Measurements from ENCODE around the gene TAF10. TPM values are rescaled to one million over a fixed set of nuclear protein-coding genes. Genes with fewer than 3 reads are reported as not detected.
A peak's percentile ranks its signal among the peaks of the same experiment; 100 is the strongest.

Gene TAF10
- polyA plus RNA-seq, 1 of the 3 experiments (the other 2 are of a cell fraction): 213 TPM

- H2AFZ ChIP-seq (ENCODE audit: low read depth): no peak overlapping the region
- CTCF ChIA-PET: interaction anchor here (1.0 kb wide), 1 partner anchor 15 kb away, joined by 3 read pairs; no protein-coding TSS in a partner anchor
These were observed 17.8 kb downstream of the TAF10 start for GRCh38 chr11:6594142-6594768.

GRCh38 chr11:6588018-6588417 is 24.0 kb downstream of the TAF10 start:
- peak; percentile 60; the same call in 1 of the 2 replicates for TF ChIP-seq PBX3 (IDR thresholded peaks at IDR 0.05)
- TF ChIP-seq MEF2A (IDR thresholded peaks at IDR 0.05; ENCODE audit: borderline replicate concordance, low read depth): no peak
- 0 out of 2 replicates have a peak, but pooled peaks have one; percentile 8 for TF ChIP-seq TCF12 (IDR thresholded peaks at IDR 0.05)

More at GRCh38 chr11:6594142-6594768, 17.8 kb downstream of the TAF10 start:
- 92% methylated on average over 2 of the region's 3 CpGs for WGBS (ENCODE audit: low lambda C conversion rate)
- Histone ChIP-seq H3F3A (replicated peaks; ENCODE audit: insufficient read depth) (peaks cover 6% of the 10 kb centered on the region), H3K27me3 (ENCODE audit: insufficient read depth) (no peaks in the 10 kb centered on the region), H3K4me2 (no peak overlapping the region), H3K79me2 (ENCODE audit: insufficient read depth) (peaks cover 14% of the 10 kb centered on the region; the same call in 1 of the 2 replicates), H3K27ac (ENCODE audit: low read depth in 2 of 2, low read length in 1 of 2) (no peak overlapping the region), H4K20me1 (ENCODE audit: insufficient read depth) (no peaks in the 10 kb centered on the region), H3K4me3 (ENCODE audit: low read depth in 2 of 2, low read length in 1 of 2) (no peak overlapping the region), H3K9ac (no peak overlapping the region), H3K4me1 (ENCODE audit: control insufficient read depth in 1 of 2, insufficient read depth in 2 of 2, low read depth in 1 of 2, low read length in 1 of 2) (no peaks in the 10 kb centered on the region), H3K9me2 (no peaks in the 10 kb centered on the region), H3K9me3 (no peaks in the 10 kb centered on the region; the same call in 1 of the 2 replicates), H3K36me3 (replicated peaks in 1 of 2; ENCODE audit: control insufficient read depth in 1 of 2, insufficient read depth in 2 of 2, low read length in 1 of 2) (peaks cover 21 to 53% of the 10 kb centered on the region in 2 experiments)
- no peak for DNase-seq
- POLR2A ChIA-PET: interaction anchor here (1.2 kb wide), 1 partner anchor 10 kb away, joined by 5 read pairs; no protein-coding TSS in a partner anchor
- no peak for TF ChIP-seq MXI1 (IDR thresholded peaks at IDR 0.05; ENCODE audit: low read depth, low read length)
- no peak for TF ChIP-seq YY1 (IDR thresholded peaks at IDR 0.05; ENCODE audit: low read depth)
- no peak for TF ChIP-seq SMC3 (IDR thresholded peaks at IDR 0.05; ENCODE audit: low read depth, low read length)
- no peak for TF ChIP-seq FOSL2 (IDR thresholded peaks at IDR 0.05; ENCODE audit: borderline replicate concordance, low read depth)
- TF ChIP-seq SIN3A (IDR thresholded peaks at IDR 0.05; ENCODE audit: borderline replicate concordance, low read depth, low read length): no peak

More at GRCh38 chr11:6588018-6588417, 24.0 kb downstream of the TAF10 start:
- peak overlapping the region; percentile 8; the same call in 1 of the 2 replicates for H2AFZ ChIP-seq (ENCODE audit: low read depth)
- H3K9ac ChIP-seq: no peak overlapping the region
- H3K4me2 ChIP-seq: 0 out of 2 replicates have a peak overlapping the region, but pooled peaks have one; percentile 23
- POLR2A ChIA-PET: no interaction called here
- H3F3A ChIP-seq (replicated peaks; ENCODE audit: insufficient read depth): peaks cover 12% of the 10 kb centered on the region
- peaks cover 8 to 11% of the 10 kb centered on the region in 2 experiments; a peak in 2 of 4 replicates for H3K4me1 ChIP-seq (ENCODE audit: control insufficient read depth in 1 of 2, insufficient read depth in 2 of 2, low read depth in 1 of 2, low read length in 1 of 2)
- no peak overlapping the region for H3K27ac ChIP-seq (ENCODE audit: low read depth in 2 of 2, low read length in 1 of 2)
- H4K20me1 ChIP-seq (ENCODE audit: insufficient read depth): no peaks in the 10 kb centered on the region
- no peaks in the 10 kb centered on the region for H3K79me2 ChIP-seq (ENCODE audit: insufficient read depth)
- H3K4me3 ChIP-seq (ENCODE audit: low read depth in 2 of 2, low read length in 1 of 2): no peak overlapping the region
- peaks cover 18% of the 10 kb centered on the region; the same call in 1 of the 2 replicates for H3K9me3 ChIP-seq
- H3K36me3 ChIP-seq (replicated peaks in 1 of 2; ENCODE audit: control insufficient read depth in 1 of 2, insufficient read depth in 2 of 2, low read length in 1 of 2): peaks cover 6 to 18% of the 10 kb centered on the region in 2 experiments
- no peak for DNase-seq
- H3K27me3 ChIP-seq (ENCODE audit: insufficient read depth): no peaks in the 10 kb centered on the region
- CTCF ChIA-PET: interaction anchor here (1.1 to 1.5 kb wide), 3 partner anchors 96 to 209 kb away, joined by 3 to 5 read pairs (median 4); no protein-coding TSS in a partner anchor
- no peaks in the 10 kb centered on the region for H3K9me2 ChIP-seq
- 67% methylated on average over 1 of the region's 1 CpG for WGBS (ENCODE audit: low lambda C conversion rate)

Measured in SK-N-SH (cell line).